ENCODE measurements around the gene HOMEZ.

Gene HOMEZ

GRCh38 chr14:23307687-23308644 is 22.0 kb upstream of the HOMEZ start:
- no peak for DNase-seq

- DNase-seq = no peak
These were observed 21.2 kb upstream of the HOMEZ start for GRCh38 chr14:23307146-23307530.

- DNase-seq = peak; percentile 81
These were observed 20.6 kb upstream of the HOMEZ start, which contains the start of gene BCL2L2 for GRCh38 chr14:23306412-23307145. Gene BCL2L2 (plus strand): TSS chr14:23306833. CDS start chr14:23307768, 935 bp downstream.

GRCh38 chr14:23302290-23303225 is 16.6 kb upstream of the HOMEZ start, which contains the start of gene PPP1R3E:
Gene PPP1R3E (minus strand): TSS chr14:23302859. CDS start chr14:23302576, 283 bp downstream.
- peak; percentile 40 for DNase-seq

GRCh38 chr14:23301969-23302289 is 16.0 kb upstream of the HOMEZ start:
- DNase-seq = no peak

GRCh38 chr14:23301288-23301968 is 15.5 kb upstream of the HOMEZ start:
- DNase-seq = peak; percentile 97

GRCh38 chr14:23300687-23301223 is 14.8 kb upstream of the HOMEZ start:
- no peak for DNase-seq

GRCh38 chr14:23299986-23300686 is 14.2 kb upstream of the HOMEZ start:
- no peak for DNase-seq

GRCh38 chr14:23299211-23299957 is 13.5 kb upstream of the HOMEZ start:
- DNase-seq = no peak

- no peak for DNase-seq
These were observed 11.8 kb upstream of the HOMEZ start for GRCh38 chr14:23297611-23298277.

GRCh38 chr14:23297096-23297495 is 11.2 kb upstream of the HOMEZ start:
- DNase-seq = no peak

GRCh38 chr14:23296012-23296777 is 10.3 kb upstream of the HOMEZ start:
- DNase-seq = no peak

GRCh38 chr14:23294734-23295561 is 9.0 kb upstream of the HOMEZ start:
- DNase-seq = no peak

GRCh38 chr14:23286902-23287479 is 1.1 kb upstream of the HOMEZ start:
- no peak for DNase-seq

- DNase-seq = no peak
These were observed 357 bp downstream of the HOMEZ start for GRCh38 chr14:23285530-23286019.

GRCh38 chr14:23284654-23285529 is 1.0 kb downstream of the HOMEZ start:
- no peak for DNase-seq
